HepG2 (cell line): ENCODE data around the gene NR2F1. TPM values are rescaled to one million over a fixed set of nuclear protein-coding genes. Genes with fewer than 3 reads are reported as not detected.

Source experiments
- ARID4A ChIP-seq: sonication (generic); formaldehyde crosslinking; IDR thresholded peaks from 2 replicates; pipeline ENCODE4 v1.5.0; 2020; ENCODE audit warnings: mild to moderate bottlenecking, missing genetic modification reagents, borderline replicate concordance
- CTCF ChIP-seq: sonication (generic); formaldehyde crosslinking; IDR thresholded peaks from 2 replicates; pipeline ENCODE4 v1.5.0; 2020; ENCODE audit warnings: mild to moderate bottlenecking, missing genetic modification reagents, moderate library complexity
- DPF2 ChIP-seq: sonication (generic); formaldehyde crosslinking; IDR thresholded peaks from 2 replicates; pipeline ENCODE4 v1.4.0; 2020; ENCODE audit warnings: mild to moderate bottlenecking, low read depth, missing genetic modification reagents, borderline replicate concordance
- ELF3 ChIP-seq: IDR thresholded peaks from 2 replicates; pipeline ENCODE4 v1.6.1; 2016; ENCODE audit warnings: missing genetic modification reagents, missing compliant biosample characterization
- FOXP1 ChIP-seq, 2 experiments: fragments of 450-650 bp in 1 of 2; IDR thresholded peaks; 2 replicates each; pipeline ENCODE4 v1.6.1; 2017 to 2018; ENCODE audit warnings: antibody characterized with exemption in 1 of 2
- FOXP4 ChIP-seq: sonication (generic); formaldehyde crosslinking; IDR thresholded peaks from 2 replicates; pipeline ENCODE4 v1.4.0; 2020; ENCODE audit warnings: missing genetic modification reagents
- IKZF1 ChIP-seq: fragments of 450-650 bp; IDR thresholded peaks from 2 replicates; pipeline ENCODE4 v1.7.1; 2016
- RXRA ChIP-seq: sonication (generic); formaldehyde crosslinking; IDR thresholded peaks from 2 replicates; pipeline ENCODE4 v1.5.1; 2020; ENCODE audit warnings: missing genetic modification reagents
- SETDB1 ChIP-seq: sonication (generic); formaldehyde crosslinking; IDR thresholded peaks from 2 replicates; pipeline ENCODE4 v1.5.1; 2020; ENCODE audit warnings: missing genetic modification reagents, mild to moderate bottlenecking, borderline replicate concordance
- ZBTB34 ChIP-seq: sonication (generic); formaldehyde crosslinking; IDR thresholded peaks from 2 replicates; pipeline ENCODE4 v1.8.0; 2022; ENCODE audit warnings: mild to moderate bottlenecking, missing genetic modification reagents
- ZNF180 ChIP-seq: sonication (generic); formaldehyde crosslinking; IDR thresholded peaks from 2 replicates; pipeline ENCODE4 v1.4.0; 2020; ENCODE audit warnings: low read depth, missing genetic modification reagents, borderline replicate concordance
- ZNF503 ChIP-seq: sonication (generic); formaldehyde crosslinking; IDR thresholded peaks from 2 replicates; pipeline ENCODE4 v1.4.0; 2020; ENCODE audit warnings: missing genetic modification reagents
- ZNF549 ChIP-seq: sonication (generic); formaldehyde crosslinking; IDR thresholded peaks from 2 replicates; pipeline ENCODE4 v1.5.0; 2020; ENCODE audit warnings: missing genetic modification reagents
- ZNF691 ChIP-seq: sonication (generic); formaldehyde crosslinking; IDR thresholded peaks from 2 replicates; pipeline ENCODE4 v1.4.0; 2020; ENCODE audit warnings: missing genetic modification reagents, low read depth, mild to moderate bottlenecking, borderline replicate concordance
- ZNF850 ChIP-seq: sonication (generic); formaldehyde crosslinking; conservative IDR thresholded peaks from 2 replicates; pipeline ENCODE4 v1.9.0; 2021; ENCODE audit warnings: mild to moderate bottlenecking, missing genetic modification reagents
- polyA plus RNA-seq, 8 experiments: library from polyadenylated mRNA; depleted of rRNA in 3 of 8; stranded (reverse) in 7 of 8; unstranded in 1 of 8; fragments of >200 nt; fragmentation: Illumina TruSeq in 4 of 8; extraction: Trizol in 4 of 8; gene quantifications; 2 replicates each; pipeline versions ENCODE4 v1.2.1 to v1.2.3, GENCODE V29; 2011 to 2016; ENCODE audit warnings: low read depth in 4 of 8, missing spikeins in 1 of 8, mixed read lengths in 1 of 8; ENCODE audit not compliant: insufficient read depth in 1 of 8
- total RNA-seq, 5 experiments: library from RNA; depleted of rRNA; stranded (reverse); fragments of >200 nt; fragmentation: Illumina TruSeq; extraction: Trizol; gene quantifications; 2 replicates each; pipeline ENCODE4 v1.2.3, GENCODE V29; 2016; ENCODE audit warnings: low read depth in 1 of 5

NR2F1 gene
- total and polyA plus RNA-seq, 2 of the 13 experiments (the other 11 are each of a cell fraction or from before 2014, with no cell fraction given), result 17.1 to 59.7 TPM

GRCh38 chr5:93582677-93583438, at the start of gene NR2F1 (continued):
- TF ChIP-seq ARID4A (peak; percentile 70; the same call in 1 of the 2 replicates), ELF3 (CRISPR knock-in tag) (no peak; the same call in none of the 2 replicates), ZBTB34 (CRISPR knock-in tag) (peak; percentile 81; the same call in 1 of the 2 replicates), ZNF549 (CRISPR knock-in tag) (no peak), ZNF503 (CRISPR knock-in tag) (no peak), ZNF850 (CRISPR knock-in tag) (no peak), RXRA (CRISPR knock-in tag) (no peak), CTCF (CRISPR knock-in tag) (no peak), SETDB1 (no peak), FOXP4 (CRISPR knock-in tag) (peak; percentile 79), ZNF180 (CRISPR knock-in tag) (no peak), IKZF1 (no peak), FOXP1 (IDR thresholded peaks at IDR 0.05) (peak; percentile 79), FOXP1 (CRISPR knock-in tag; IDR thresholded peaks at IDR 0.05) (peak; percentile 79), DPF2 (peak; percentile 66; the same call in 1 of the 2 replicates), ZNF691 (CRISPR knock-in tag) (peak; percentile 75; the same call in 1 of the 2 replicates)
